BLaER1 treated with 17β-estradiol and CSF1 and Interleukin-3, amounts not matched to agents 10 nM and 100 nM (cell line): ENCODE data around the gene ABHD4.
A peak's percentile ranks its signal among the peaks of the same experiment; 100 is the strongest.

ENCODE experiments used
- H3K27ac ChIP-seq, 11 experiments: shearing (Covaris generic); formaldehyde crosslinking; 2 replicates each; pipeline ENCODE4 v1.8.1; 2022
- H3K27me3 ChIP-seq, 11 experiments: shearing (Covaris generic); formaldehyde crosslinking; 2 replicates each; pipeline ENCODE4 v1.8.1; 2022
- H3K36me3 ChIP-seq, 11 experiments: shearing (Covaris generic); formaldehyde crosslinking; 2 replicates each; pipeline ENCODE4 v1.8.1; 2022
- H3K4me1 ChIP-seq, 10 experiments: shearing (Covaris generic); formaldehyde crosslinking; 2 replicates each; pipeline ENCODE4 v1.8.1; 2022
- H3K4me2 ChIP-seq, 11 experiments: shearing (Covaris generic); formaldehyde crosslinking; 2 replicates each; pipeline ENCODE4 v1.8.1; 2022
- H3K4me3 ChIP-seq, 10 experiments: shearing (Covaris generic); formaldehyde crosslinking; 2 replicates each; pipeline ENCODE4 v1.8.1; 2022
- H3K9ac ChIP-seq, 11 experiments: shearing (Covaris generic); formaldehyde crosslinking; 2 replicates each; pipeline ENCODE4 v1.8.1; 2022
- H3K9me3 ChIP-seq, 11 experiments: shearing (Covaris generic); formaldehyde crosslinking; replicated peaks in 1 of 11; 2 replicates each; pipeline ENCODE4 v1.8.1; 2022
- H4K20me1 ChIP-seq, 11 experiments: shearing (Covaris generic); formaldehyde crosslinking; 2 replicates each; pipeline ENCODE4 v1.8.1; 2022
- Cebpa-rat ChIP-seq, 11 experiments: shearing (Covaris generic); IDR thresholded peaks; 2 replicates each; pipeline ENCODE4 v1.8.1; 2022

ABHD4 gene

GRCh38 chr14:22554498-22555383, 43.4 kb upstream of the ABHD4 start:
- H3K9me3 ChIP-seq, result no peaks in the 10 kb centered on the region
- no peak overlapping the region for H3K4me3 ChIP-seq
- H3K27ac ChIP-seq, result peak overlapping the region; percentile 72 to 100 (median 100); a peak in 21 of 22 replicates
- H3K4me2 ChIP-seq, result peak overlapping the region; percentile 87 to 98 (median 94); a peak in 19 of 22 replicates
- peaks cover 0 to 45% (median 6%) of the 10 kb centered on the region in 11 experiments; a peak in 10 of 22 replicates for H3K36me3 ChIP-seq
- H4K20me1 ChIP-seq, result no peaks in the 10 kb centered on the region
- H3K4me1 ChIP-seq, result peaks cover 91 to 100% (median 97%) of the 10 kb centered on the region in 10 experiments
- H3K9ac ChIP-seq, result peak overlapping the region; percentile 63 to 99 (median 96)
- no peaks in the 10 kb centered on the region for H3K27me3 ChIP-seq
- TF ChIP-seq Cebpa-rat (IDR thresholded peaks at IDR 0.05), result no peak

GRCh38 chr14:22555384-22556011, 42.6 kb upstream of the ABHD4 start:
- H3K27me3 ChIP-seq, result no peaks in the 10 kb centered on the region
- H3K4me2 ChIP-seq, result peak overlapping the region; percentile 87 to 98 (median 94)
- no peak for TF ChIP-seq Cebpa-rat (IDR thresholded peaks at IDR 0.05)
- peak overlapping the region in 1 of 10 experiments; percentile 66; a peak in 1 of 20 replicates for H3K4me3 ChIP-seq
- H3K36me3 ChIP-seq, result peaks cover 0 to 42% (median 6%) of the 10 kb centered on the region in 11 experiments; a peak in 10 of 22 replicates
- H4K20me1 ChIP-seq, result no peaks in the 10 kb centered on the region
- H3K9ac ChIP-seq, result peak overlapping the region; percentile 81 to 99 (median 96); a peak in 21 of 22 replicates
- peaks cover 90 to 100% (median 97%) of the 10 kb centered on the region in 10 experiments for H3K4me1 ChIP-seq
- no peaks in the 10 kb centered on the region for H3K9me3 ChIP-seq
- H3K27ac ChIP-seq, result peak overlapping the region; percentile 22 to 100 (median 100); a peak in 21 of 22 replicates

- Histone ChIP-seq H3K9ac (peak overlapping the region; percentile 81 to 99 (median 96)), H3K27ac (peak overlapping the region; percentile 67 to 100 (median 100); a peak in 21 of 22 replicates), H3K4me1 (peaks cover 90 to 100% (median 97%) of the 10 kb centered on the region in 10 experiments), H3K27me3 (no peaks in the 10 kb centered on the region), H3K9me3 (no peaks in the 10 kb centered on the region), H3K4me3 (peak overlapping the region; percentile 27 to 66 (median 52); a peak in 18 of 20 replicates), H4K20me1 (no peaks in the 10 kb centered on the region), H3K36me3 (peaks cover 0 to 34% (median 6%) of the 10 kb centered on the region in 11 experiments; a peak in 10 of 22 replicates), H3K4me2 (peak overlapping the region; percentile 87 to 98 (median 94))
- TF ChIP-seq Cebpa-rat (IDR thresholded peaks at IDR 0.05), result peak in 9 of 11 experiments; percentile 33 to 94 (median 84); a peak in 15 of 22 replicates
These were observed 41.8 kb upstream of the ABHD4 start for GRCh38 chr14:22556021-22556989.

GRCh38 chr14:22556990-22557623, 41.0 kb upstream of the ABHD4 start:
- TF ChIP-seq Cebpa-rat (IDR thresholded peaks at IDR 0.05), result no peak
- Histone ChIP-seq H3K9me3 (no peaks in the 10 kb centered on the region), H4K20me1 (no peaks in the 10 kb centered on the region), H3K27ac (peak overlapping the region; percentile 67 to 100 (median 100); a peak in 21 of 22 replicates), H3K4me1 (peaks cover 90 to 100% (median 97%) of the 10 kb centered on the region in 10 experiments), H3K27me3 (no peaks in the 10 kb centered on the region), H3K4me3 (peak overlapping the region; percentile 27 to 66 (median 52); a peak in 19 of 20 replicates), H3K4me2 (peak overlapping the region; percentile 85 to 98 (median 92)), H3K9ac (peak overlapping the region; percentile 81 to 99 (median 96)), H3K36me3 (peaks cover 0 to 26% (median 6%) of the 10 kb centered on the region in 11 experiments; a peak in 10 of 22 replicates)

- Histone ChIP-seq H3K27ac (peak overlapping the region; percentile 67 to 100 (median 100); a peak in 21 of 22 replicates), H3K36me3 (peaks cover 0 to 19% (median 3%) of the 10 kb centered on the region in 11 experiments; a peak in 8 of 22 replicates), H3K4me1 (peaks cover 90 to 100% (median 97%) of the 10 kb centered on the region in 10 experiments), H3K4me3 (peak overlapping the region in 8 of 10 experiments; percentile 15 to 60 (median 48); a peak in 12 of 20 replicates), H4K20me1 (no peaks in the 10 kb centered on the region), H3K27me3 (no peaks in the 10 kb centered on the region), H3K4me2 (peak overlapping the region; percentile 85 to 98 (median 92)), H3K9me3 (no peaks in the 10 kb centered on the region), H3K9ac (peak overlapping the region; percentile 81 to 99 (median 96); a peak in 20 of 22 replicates)
- TF ChIP-seq Cebpa-rat (IDR thresholded peaks at IDR 0.05), result no peak
These were observed 40.3 kb upstream of the ABHD4 start for GRCh38 chr14:22557846-22558220.

GRCh38 chr14:22558221-22558913, 39.7 kb upstream of the ABHD4 start:
- no peaks in the 10 kb centered on the region for H4K20me1 ChIP-seq
- peak overlapping the region; percentile 85 to 98 (median 92) for H3K4me2 ChIP-seq
- H3K27ac ChIP-seq, result peak overlapping the region; percentile 67 to 100 (median 100); a peak in 21 of 22 replicates
- peaks cover 0 to 13% (median under 1%) of the 10 kb centered on the region in 11 experiments; a peak in 6 of 22 replicates for H3K36me3 ChIP-seq
- peak overlapping the region; percentile 32 to 99 (median 96); a peak in 20 of 22 replicates for H3K9ac ChIP-seq
- no peaks in the 10 kb centered on the region for H3K9me3 ChIP-seq
- peaks cover 91 to 100% (median 97%) of the 10 kb centered on the region in 10 experiments for H3K4me1 ChIP-seq
- peak in 1 of 11 experiments; percentile 46; a peak in 1 of 22 replicates for TF ChIP-seq Cebpa-rat (IDR thresholded peaks at IDR 0.05)
- no peaks in the 10 kb centered on the region for H3K27me3 ChIP-seq
- peak overlapping the region in 8 of 10 experiments; percentile 15 to 60 (median 35); a peak in 10 of 20 replicates for H3K4me3 ChIP-seq

- H3K4me1 ChIP-seq, result peaks cover 91 to 100% (median 97%) of the 10 kb centered on the region in 10 experiments
- H3K9me3 ChIP-seq, result no peaks in the 10 kb centered on the region
- TF ChIP-seq Cebpa-rat (IDR thresholded peaks at IDR 0.05), result no peak
- no peaks in the 10 kb centered on the region for H4K20me1 ChIP-seq
- peak overlapping the region in 9 of 11 experiments; percentile 84 to 99 (median 97); a peak in 16 of 22 replicates for H3K9ac ChIP-seq
- H3K4me2 ChIP-seq, result peak overlapping the region; percentile 85 to 98 (median 92)
- H3K36me3 ChIP-seq, result peaks cover 0 to 17% (median 5%) of the 10 kb centered on the region in 11 experiments; a peak in 9 of 22 replicates
- H3K4me3 ChIP-seq, result 0 out of 20 replicates have a peak overlapping the region, but pooled peaks of 1 of the 10 experiments have one; percentile 15
- peak overlapping the region in 10 of 11 experiments; percentile 86 to 100 (median 100); a peak in 19 of 22 replicates for H3K27ac ChIP-seq
- no peaks in the 10 kb centered on the region for H3K27me3 ChIP-seq
These were observed 39.1 kb upstream of the ABHD4 start for GRCh38 chr14:22559041-22559440.
